Left cardiac atrium (tissue), 4 donors: Measurements from ENCODE around the gene KRTAP13-1. TPM values are rescaled to one million over a fixed set of nuclear protein-coding genes. Genes with fewer than 3 reads are reported as not detected.

Experiments used
- ATAC-seq, 2 donors: fragments of 200-7000 bp; cut with Tn5 transposase; one replicate each; pipeline ENCODE4 v1.9.1; 2020; ENCODE audit warnings: mild to moderate bottlenecking in 2 of 2, moderate library complexity in 2 of 2
- DNase-seq: peaks from one replicate; pipeline ENCODE4 v3.0.0-alpha.2; 2020
- intact Hi-C, 2 donors: fragments of 100-400 bp; cut with DNase I; formaldehyde crosslinking; loops; one replicate each; pipeline versions ENCODE4 v1.14.1 to v1.15.1; 2022 to 2023
- long read RNA-seq: library from polyadenylated mRNA; unstranded; transcript quantifications from one replicate; pipeline ENCODE4 v2.0.0, GENCODE V29; 2021
- total RNA-seq, 2 donors: library from RNA; stranded (reverse); fragmentation: NEBNext Ultra II Directional; extraction: Animal tissue kit (Norgen Biotek cat#: 25700); gene quantifications; one replicate each; pipeline ENCODE4 v1.2.1, GENCODE V29; 2021
- donor health status: DM: no; HTN: yes; CAD: no.
- donor health status: DM: no; HTN: yes; CAD: no; lungs with severe emphysema.
- donor health status: DM: yes; HTN: yes; CAD: no.
- donor health status: Dilated cardiomyopathy.

Gene KRTAP13-1, protein sequence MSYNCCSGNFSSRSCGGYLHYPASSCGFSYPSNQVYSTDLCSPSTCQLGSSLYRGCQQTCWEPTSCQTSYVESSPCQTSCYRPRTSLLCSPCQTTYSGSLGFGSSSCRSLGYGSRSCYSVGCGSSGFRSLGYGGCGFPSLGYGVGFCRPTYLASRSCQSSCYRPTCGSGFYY
- total RNA-seq, result not detected
- long read RNA-seq, result 0 reads

DNA sequence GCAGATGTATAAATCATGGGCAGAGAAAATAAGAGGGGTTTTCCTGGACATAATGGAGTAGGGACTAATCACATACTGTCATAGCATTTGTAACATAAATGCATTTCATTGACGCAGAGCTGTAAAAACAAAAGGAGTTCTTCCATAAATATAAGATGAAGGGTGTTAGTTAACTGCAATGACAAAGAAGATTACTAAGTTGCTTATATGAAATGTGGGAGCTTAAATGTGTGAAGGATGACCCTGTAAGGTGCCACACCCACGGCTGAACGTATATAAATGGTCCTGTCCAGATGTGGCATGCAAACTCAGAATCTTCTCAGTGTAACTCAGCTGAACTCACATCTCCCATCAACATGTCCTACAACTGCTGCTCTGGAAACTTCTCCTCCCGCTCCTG, at the start of gene KRTAP13-1:
Gene KRTAP13-1 (plus strand): TSS at position 301 of the 400 bp plus-strand sequence. CDS start 56 bp downstream, at position 357.
- intact Hi-C loops, result no loop called here
- DNase-seq (no peak), ATAC-seq (no peak)

DNA sequence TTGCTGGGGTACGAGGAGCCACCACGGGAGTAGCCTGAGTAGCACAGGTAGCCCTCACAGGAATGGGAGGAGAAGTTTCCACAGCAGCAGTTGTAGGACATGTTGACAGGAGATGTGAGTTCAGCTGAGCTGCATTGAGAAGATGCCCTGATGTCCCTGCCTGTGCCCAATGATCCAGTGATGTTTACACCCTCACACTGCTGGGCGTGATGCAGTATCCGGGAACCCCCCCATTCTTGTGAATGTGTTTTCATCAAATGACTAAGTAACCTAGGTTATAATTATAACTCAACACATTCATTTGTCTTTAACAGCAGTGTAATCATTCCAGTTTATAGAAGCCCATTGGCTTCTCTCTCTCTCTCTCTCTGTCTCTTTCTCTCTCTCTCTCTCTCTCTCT, 47.3 kb upstream of the KRTAP13-1 start, which contains the start of gene KRTAP23-1:
Gene KRTAP23-1 (minus strand): TSS at position 101 of the 400 bp plus-strand sequence. CDS start 0 bp downstream, at position 101.
- DNase-seq, result no peak
- ATAC-seq, result no peak
- intact Hi-C loops, result no loop called here

DNA sequence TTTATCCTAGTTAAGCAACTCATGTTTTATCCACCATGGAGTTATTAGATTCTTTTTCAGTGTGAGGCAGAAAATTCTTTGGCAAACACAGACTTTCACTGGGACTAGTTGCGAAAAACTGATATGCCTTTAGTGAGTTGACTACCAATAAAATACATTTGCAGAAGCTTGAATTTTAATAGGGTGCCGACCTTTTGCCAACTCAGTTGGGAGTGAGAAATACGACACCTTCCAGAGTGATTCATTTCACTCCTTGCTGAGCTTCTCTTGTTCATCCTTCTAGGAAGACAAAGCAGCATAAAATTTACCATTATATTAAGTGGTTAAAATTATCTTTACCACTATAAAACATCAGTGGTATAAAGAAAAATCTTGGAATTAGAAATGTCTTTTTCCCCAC, 46.3 kb upstream of the KRTAP13-1 start:
- intact Hi-C loops, result no loop called here
- ATAC-seq (peak; percentile 30 to 56), DNase-seq (no peak)

DNA sequence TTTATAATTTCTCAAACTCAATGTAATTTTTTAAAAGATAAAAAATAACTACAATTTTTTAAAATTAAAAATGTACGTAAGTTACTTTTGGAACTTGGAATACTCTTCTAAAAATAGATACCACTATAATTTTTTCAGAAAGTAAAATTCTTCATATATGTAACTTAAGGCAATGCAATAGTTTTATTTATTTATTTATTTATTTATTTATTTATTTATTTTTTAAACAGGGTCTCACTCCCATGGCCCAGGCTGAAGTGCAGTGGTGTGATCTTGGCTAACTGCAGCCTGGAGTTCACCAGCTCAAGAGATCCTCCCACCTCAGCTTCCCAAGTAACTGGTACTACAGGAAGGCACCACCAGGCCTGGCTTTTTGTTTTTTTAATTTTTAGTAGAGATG, 44.3 kb upstream of the KRTAP13-1 start:
- intact Hi-C loops, result no loop called here
- no peak for DNase-seq
- no peak for ATAC-seq

DNA sequence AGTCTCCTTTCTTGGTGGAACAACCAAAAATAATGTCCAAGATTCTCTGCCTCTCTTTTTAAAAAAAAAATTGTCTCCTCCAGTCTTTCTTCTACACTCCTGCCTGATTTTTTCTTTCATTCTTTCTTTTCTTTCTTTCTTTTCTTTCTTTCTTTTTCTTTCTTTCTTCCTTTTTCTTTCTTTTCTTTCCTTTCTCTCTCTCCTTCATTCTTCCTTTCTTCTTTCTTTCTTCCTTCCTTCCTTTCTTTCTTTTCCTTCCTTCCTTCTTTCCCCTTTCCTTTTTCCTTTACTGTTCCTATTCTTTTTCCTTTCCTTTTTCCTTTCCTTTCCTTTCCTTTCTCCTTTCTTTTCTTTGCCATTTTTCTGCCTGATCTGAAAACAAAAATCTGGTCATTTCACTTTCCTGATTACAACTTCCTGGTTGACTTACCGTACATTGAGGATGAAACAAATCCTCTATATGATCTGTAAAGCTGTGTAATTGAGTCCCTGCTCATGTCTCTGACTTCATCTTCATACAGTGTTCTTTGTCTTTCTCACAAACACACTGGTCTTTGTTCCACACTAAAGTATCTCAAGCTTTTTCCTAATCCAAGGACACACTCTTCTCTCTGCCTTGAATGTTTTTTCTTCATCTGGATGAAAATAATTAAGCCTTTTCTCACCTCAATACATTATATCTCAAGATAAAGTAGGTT, 41.4 kb upstream of the KRTAP13-1 start:
- DNase-seq (no peak), ATAC-seq (no peak)
- intact Hi-C loops, result no loop called here

DNA sequence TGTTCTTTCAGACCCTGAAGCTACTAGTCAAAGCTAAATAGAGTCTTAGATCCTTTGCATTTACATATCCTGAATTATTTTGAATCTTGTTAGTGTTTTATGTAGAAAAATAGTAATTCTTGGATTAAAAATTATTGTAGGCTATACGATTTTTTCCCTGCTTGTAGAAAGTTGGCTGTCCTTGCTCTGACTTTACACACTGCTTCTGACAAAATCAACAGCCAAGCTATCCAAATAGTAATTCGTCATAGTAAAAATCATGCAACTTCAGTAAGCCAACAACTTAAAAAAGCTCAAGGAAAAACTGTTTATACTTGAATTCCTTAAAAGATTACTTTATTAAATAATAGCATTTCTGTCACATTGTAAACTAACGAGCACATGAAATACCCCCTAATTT, 39.9 kb upstream of the KRTAP13-1 start:
- DNase-seq (no peak), ATAC-seq (no peak)
- intact Hi-C loops, result no loop called here

DNA sequence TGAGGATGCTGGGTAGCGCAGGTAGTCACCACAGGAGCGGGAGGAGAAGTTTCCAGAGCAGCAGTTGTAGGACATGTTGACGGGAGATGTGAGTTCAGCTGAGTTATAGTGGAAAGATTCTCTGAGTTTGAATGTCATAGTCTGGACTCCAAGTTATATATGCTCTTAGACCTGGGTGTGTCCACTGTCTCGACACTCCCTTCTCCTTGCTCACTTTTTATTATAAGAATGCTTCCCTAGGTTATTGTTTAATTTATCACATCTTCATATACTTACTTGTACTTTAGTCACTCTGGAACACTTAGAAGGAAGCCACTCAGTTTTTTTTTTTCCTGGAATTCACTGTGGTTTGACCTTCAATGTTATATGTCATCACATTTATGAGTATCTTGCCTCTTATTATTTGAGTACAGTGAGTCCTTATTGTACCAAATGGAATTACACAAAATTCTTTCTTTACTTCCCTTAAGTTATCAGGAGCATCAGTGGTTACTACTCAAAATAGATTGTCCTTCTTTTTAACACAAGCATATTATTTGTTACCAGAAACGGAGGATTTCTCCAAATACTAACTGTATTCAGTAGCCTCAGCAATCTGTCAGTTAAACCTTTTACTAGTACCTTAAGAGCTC, 23.6 kb upstream of the KRTAP13-1 start, which contains the start of gene KRTAP13-2:
Gene KRTAP13-2 (minus strand): TSS at position 133 of the 632 bp plus-strand sequence. CDS start 58 bp downstream, at position 75.
- DNase-seq (no peak), ATAC-seq (no peak)
- intact Hi-C loops, result no loop called here

DNA sequence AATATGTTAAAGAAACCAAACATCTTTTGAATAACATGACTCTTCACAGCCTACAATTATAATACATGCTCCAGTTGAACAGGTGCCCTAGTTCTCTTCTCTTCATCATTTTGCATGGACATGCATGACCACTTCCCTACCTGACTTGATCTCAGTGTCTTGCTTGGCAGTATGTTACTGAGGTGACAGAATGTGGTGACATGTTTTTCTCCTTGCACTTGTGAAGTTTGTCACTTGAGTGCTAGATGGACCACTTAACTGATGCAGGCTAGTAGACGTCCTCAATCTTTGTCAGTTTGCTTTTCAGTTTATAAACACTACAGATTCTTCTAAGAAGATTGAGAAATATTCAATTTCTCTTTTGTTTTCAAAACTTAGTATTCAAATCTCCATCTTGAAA, 13.6 kb upstream of the KRTAP13-1 start:
- no peak for ATAC-seq
- intact Hi-C loops, result no loop called here
- DNase-seq, result no peak

DNA sequence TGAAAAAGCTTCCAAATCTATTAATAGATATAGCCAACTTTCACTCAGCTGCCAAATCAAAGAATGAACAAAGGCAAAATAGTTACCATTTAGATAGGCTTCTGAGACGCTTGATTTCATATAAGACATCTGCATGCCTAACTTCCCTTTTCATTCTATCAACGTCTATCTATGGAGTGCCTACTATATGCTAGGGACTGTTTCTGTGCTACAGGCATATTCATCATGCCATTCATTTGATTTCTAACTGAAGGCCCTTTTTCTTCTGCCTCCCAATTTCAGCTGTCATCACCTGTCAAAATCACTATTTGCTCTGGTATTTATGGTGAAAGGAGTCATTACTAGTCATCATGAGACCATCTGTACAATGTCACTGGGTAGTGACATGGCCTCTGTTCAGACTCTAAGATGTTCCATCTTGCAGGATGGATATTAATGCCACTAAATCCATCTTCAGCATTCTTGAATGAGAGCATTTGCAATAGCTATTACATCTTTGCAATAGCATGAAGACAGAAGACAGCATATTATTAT, 4.3 kb upstream of the KRTAP13-1 start:
- DNase-seq, result no peak
- peak; percentile 53 to 77 for ATAC-seq
- intact Hi-C loops, result no loop called here

DNA sequence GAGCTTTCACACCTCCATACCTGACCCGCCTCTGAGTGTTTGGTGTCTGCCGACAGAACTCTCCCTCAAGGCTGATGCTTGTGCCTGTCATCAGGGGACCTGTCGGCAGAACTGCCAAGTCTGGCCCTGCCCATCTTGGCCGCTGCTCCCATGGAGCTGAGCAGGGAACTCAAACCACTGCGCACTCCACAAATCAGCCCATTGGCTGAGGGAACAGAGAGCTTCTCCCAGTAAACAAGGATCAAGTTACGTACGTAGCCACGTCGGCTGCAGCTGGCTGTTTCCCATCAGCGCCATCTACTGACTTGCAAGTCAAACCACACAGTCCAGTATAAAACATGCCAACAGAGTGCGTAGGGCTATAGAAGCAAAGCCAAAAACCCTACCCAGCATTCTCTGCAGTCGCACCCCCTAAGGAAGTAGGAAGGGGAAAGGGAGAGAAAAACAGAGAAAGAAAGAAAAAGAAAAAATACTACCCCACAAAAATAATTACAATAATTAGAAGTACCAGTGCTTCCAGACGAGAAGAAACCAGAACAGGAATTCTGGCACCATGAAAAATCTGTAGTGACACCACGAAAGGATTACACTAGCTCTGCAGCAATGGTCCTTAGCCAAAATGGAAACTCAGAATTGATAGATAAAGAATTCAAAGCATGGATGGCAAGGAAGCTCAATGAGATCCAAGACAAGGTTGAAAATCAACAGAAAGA, 13.1 kb downstream of the KRTAP13-1 start:
- peak; percentile 91 for ATAC-seq
- DNase-seq, result peak; percentile 26
- intact Hi-C loops, result no loop called here

DNA sequence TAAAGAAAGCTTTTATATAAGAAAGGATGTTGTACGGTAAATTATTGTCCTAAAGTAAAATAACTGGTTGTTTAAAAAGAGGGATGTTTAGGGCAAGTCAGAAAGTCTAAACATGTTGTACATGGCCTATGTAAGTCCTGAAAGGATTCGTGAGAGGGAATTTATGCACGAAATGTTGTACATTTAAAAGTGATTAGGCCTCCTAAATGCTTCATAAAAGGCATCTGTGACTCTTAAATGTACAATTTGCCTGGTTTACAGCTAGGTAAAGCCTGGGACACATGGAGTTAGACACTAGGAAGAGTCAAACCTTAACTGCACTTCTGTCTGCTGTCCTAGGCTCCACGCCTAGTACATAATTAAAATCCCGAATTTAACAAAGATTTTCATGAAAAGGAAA, 20.2 kb downstream of the KRTAP13-1 start:
- DNase-seq (no peak), ATAC-seq (no peak)
- intact Hi-C loops, result no loop called here

DNA sequence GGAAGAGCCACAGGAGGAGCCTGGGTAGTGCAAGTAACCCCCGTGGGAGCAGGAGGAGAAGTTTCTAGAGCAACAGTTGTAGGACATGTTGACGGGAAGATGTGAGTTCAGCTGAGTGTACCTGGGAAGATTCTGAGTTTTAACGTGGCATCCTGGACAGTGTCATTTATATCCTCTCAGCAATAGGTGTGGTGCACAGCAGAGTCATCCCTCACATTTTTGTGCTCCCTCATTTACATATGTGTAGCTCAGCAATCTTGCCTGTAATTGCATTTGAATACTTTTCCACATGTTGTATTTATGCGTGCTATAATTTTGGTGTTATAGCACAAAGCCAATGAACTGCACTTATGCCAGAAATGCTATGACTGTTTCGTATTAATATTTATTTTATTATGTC, 30.0 kb downstream of the KRTAP13-1 start, which contains the start of gene KRTAP13-3:
Gene KRTAP13-3 (minus strand): TSS at position 101 of the 400 bp plus-strand sequence. CDS start 14 bp downstream, at position 87.
- no peak for ATAC-seq
- intact Hi-C loops, result no loop called here
- DNase-seq, result no peak

DNA sequence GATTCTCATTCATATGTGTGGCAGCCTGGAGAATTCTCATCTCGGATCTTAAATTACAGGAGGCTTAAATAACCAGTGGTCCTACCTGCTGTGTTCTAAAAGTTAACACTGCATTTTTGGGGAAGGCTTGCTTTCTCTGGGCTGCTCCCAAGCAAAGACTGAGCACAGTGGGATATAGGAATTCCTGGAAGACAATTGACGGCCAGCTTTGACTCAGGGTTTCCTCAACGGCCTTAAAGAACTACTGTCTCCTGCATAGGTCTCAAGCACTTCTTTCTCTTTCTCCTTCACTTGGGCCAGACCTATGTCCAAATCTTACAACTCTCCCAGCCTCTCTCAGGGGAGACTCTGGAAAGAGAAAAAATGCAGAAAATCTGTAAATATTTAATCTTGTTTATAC, 30.9 kb downstream of the KRTAP13-1 start:
- ATAC-seq (no peak), DNase-seq (no peak)
- intact Hi-C loops, result no loop called here

DNA sequence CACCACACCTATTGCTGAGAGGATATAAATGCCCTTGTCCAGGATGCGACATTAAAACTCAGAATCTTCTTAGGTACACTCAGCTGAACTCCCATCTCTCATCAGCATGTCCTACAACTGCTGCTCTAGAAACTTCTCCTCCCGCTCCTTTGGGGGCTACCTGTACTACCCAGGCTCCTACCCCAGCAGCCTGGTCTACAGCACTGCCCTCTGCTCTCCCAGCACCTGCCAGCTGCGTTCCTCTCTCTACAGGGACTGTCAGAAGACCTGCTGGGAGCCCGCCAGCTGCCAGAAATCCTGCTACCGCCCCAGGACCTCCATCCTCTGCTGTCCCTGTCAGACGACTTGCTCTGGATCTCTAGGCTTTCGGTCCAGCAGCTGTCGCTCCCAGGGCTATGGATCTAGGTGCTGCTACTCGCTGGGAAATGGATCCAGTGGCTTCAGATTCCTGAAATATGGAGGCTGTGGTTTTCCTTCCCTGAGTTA, 34.4 kb downstream of the KRTAP13-1 start, which contains the start of gene KRTAP13-4:
Gene KRTAP13-4 (plus strand): TSS at position 51 of the 486 bp plus-strand sequence. CDS start 56 bp downstream, at position 107.
- intact Hi-C loops, result loop anchor here in 1 of 2 donors (5.0 to 10.0 kb wide), 2 partner anchors 93 to 385 kb away; partner anchors contain the start of gene KRTAP27-1
- ATAC-seq, result no peak

DNA sequence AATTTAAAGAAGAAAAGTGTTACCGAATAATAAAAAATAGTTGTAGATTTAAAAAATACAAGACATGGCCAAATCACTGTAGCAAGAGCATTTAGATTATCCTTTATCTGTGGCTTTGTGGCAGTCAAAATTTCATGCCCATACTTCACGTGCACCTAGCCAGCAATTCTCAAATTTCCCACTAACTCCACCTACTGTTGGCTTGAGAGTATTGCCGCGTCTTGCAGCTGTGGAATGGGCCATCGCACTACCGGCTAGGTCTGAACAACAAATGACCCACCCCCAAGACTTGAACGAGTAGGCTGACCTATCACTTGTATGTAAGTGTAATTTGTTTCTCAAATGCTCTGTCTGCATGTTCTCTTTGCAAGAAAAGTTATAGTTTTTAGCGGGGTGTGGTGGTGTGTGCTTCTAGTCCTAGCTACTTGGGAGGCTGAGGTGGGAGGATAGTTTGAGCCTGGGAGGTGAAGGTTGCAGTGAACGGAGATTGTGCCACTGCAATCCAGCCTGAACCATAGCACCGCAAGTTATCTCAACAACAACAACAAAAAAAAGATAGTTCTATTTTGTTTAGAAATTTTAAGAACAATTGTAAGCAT, 38.3 kb downstream of the KRTAP13-1 start:
- intact Hi-C loops, result loop anchor here in 1 of 2 donors (5.0 to 10.0 kb wide), 2 partner anchors 97 to 389 kb away; partner anchors contain the start of gene KRTAP27-1
- no peak for DNase-seq

More for the DNA sequence above, 34.4 kb downstream of the KRTAP13-1 start, which contains the start of gene KRTAP13-4:
- DNase-seq, result no peak

DNA sequence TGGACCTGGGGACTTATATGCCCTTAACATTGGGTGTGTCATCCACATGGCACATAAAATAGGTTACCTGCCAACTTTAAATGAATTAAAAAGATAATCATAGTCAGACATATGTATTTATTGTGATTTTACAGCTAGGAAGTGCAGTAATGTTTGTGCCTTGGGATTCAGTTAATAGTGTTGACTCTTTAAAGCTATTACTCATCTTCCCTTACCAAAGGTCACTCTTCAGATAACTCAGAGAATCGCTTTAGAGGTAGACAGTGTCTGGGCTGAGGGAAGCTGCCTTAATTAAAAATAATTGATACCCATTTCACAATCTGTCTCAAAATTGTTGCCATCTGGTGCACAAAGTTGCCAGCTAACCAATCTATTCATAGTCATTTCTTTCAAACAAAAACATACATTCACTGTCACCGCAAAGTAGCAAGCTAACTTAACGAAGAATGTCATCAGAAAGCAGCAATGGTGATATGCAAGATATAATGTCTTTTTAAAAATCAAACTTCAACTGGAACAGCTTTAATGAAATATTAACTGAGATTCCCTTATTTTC, 41.3 kb downstream of the KRTAP13-1 start:
- intact Hi-C loops, result loop anchor here in 1 of 2 donors (10.0 kb wide), 1 partner anchor 392 kb away; no protein-coding TSS in a partner anchor
- ATAC-seq, result no peak

More for the DNA sequence above, 38.3 kb downstream of the KRTAP13-1 start:
- ATAC-seq, result peak in 1 of 2 donors; percentile 54

DNA sequence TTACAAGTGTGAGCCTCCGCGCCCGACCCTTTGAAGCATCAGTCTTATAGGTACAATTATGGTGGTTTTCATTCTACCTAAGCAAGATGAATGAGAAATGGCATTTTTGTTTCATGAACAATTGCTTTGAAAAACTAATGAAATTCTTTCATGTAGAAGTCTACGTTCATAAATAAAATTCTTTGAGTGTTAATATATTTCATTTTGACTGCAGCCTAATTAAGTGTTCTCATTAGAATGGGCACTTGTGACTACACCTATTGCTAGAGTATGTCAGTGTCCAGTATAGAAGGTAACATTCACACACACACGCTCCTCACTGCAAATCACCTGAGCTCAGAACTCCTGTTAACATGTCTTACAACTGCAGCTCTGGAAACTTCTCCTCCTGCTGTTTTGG, 44.1 kb downstream of the KRTAP13-1 start, which contains the start of gene KRTAP15-1:
Gene KRTAP15-1 (plus strand): TSS at position 301 of the 400 bp plus-strand sequence. CDS start 53 bp downstream, at position 354.
- no peak for DNase-seq
- ATAC-seq, result no peak
- intact Hi-C loops, result loop anchor here (5.0 to 10.0 kb wide), 3 partner anchors 285 to 647 kb away; no protein-coding TSS in a partner anchor

More for the DNA sequence above, 41.3 kb downstream of the KRTAP13-1 start:
- no peak for DNase-seq
